Body of pancreas (tissue), 4 donors: Measurements from ENCODE around the gene HOMER2.

ENCODE experiments used
- CTCF ChIP-seq, 7 experiments: fragments of 450-650 bp in 4 of 7; fragments of 200-600 bp in 3 of 7; sonication (generic) in 3 of 7; IDR thresholded peaks; one replicate each; pipeline ENCODE4 v1.5.1; 2016 to 2019; ENCODE audit warnings: antibody characterized with exemption in 7 of 7
- POLR2A ChIP-seq, 3 donors: fragments of 450-650 bp; IDR thresholded peaks; one replicate each; pipeline ENCODE4 v1.6.1; 2016; ENCODE audit warnings: antibody characterized with exemption in 3 of 3, mild to moderate bottlenecking in 2 of 3

DNA sequence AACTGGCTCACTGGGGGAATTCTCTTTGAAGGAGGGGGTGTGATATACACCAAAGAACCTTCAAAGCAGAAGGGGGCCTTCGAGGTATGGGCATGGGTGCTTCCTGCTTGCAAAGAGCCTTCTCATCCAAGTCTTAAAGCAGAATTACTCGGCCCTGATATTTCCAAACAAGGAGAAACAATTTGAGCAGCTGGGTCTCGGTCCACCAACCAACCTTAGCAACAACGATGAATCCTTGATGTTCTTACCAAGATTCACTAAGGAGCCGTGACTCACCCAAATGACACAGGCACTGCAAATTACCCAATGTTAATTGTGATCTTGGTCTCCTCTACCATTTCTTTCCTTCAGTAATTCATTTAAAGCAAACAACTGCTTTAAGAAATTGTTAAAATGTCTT is 7.7 kb downstream of the HOMER2 start:
- no peak for TF ChIP-seq CTCF (IDR thresholded peaks at IDR 0.05)
- TF ChIP-seq POLR2A (IDR thresholded peaks at IDR 0.05) = no peak
